ENCODE data around the gene RBM17.

Gene RBM17

GRCh38 chr10:6048281-6049030 lies 40.4 kb upstream of the RBM17 start:
- no peak overlapping the region for H2AFZ ChIP-seq (ENCODE audit: low read depth, low read length)
- no peaks in the 10 kb centered on the region for H3K36me3 ChIP-seq (ENCODE audit: insufficient read depth, low read length)
- ATAC-seq (ENCODE audit: insufficient read depth, low read depth), result no peak
- no peak for DNase-seq
- H3K4me1 ChIP-seq (ENCODE audit: insufficient read depth, low read length), result peaks cover 48% of the 10 kb centered on the region
- H3K9ac ChIP-seq (ENCODE audit: low read depth, low read length), result no peak overlapping the region
- peaks cover 28% of the 10 kb centered on the region for H3K27me3 ChIP-seq (ENCODE audit: insufficient read depth, low read length, poor library complexity)
- H3K4me2 ChIP-seq (ENCODE audit: insufficient read depth, low read length), result no peak overlapping the region
- no peak overlapping the region for H3K4me3 ChIP-seq (ENCODE audit: low read depth in 1 of 2, low read length in 2 of 2)
- H3K9me3 ChIP-seq (ENCODE audit: insufficient read depth, low read length, severe bottlenecking), result no peaks in the 10 kb centered on the region
- TF ChIP-seq EZH2 (IDR thresholded peaks at IDR 0.05; ENCODE audit: borderline replicate concordance, low read depth, low read length, severe bottlenecking), result no peak
- TF ChIP-seq, protein P1, sequence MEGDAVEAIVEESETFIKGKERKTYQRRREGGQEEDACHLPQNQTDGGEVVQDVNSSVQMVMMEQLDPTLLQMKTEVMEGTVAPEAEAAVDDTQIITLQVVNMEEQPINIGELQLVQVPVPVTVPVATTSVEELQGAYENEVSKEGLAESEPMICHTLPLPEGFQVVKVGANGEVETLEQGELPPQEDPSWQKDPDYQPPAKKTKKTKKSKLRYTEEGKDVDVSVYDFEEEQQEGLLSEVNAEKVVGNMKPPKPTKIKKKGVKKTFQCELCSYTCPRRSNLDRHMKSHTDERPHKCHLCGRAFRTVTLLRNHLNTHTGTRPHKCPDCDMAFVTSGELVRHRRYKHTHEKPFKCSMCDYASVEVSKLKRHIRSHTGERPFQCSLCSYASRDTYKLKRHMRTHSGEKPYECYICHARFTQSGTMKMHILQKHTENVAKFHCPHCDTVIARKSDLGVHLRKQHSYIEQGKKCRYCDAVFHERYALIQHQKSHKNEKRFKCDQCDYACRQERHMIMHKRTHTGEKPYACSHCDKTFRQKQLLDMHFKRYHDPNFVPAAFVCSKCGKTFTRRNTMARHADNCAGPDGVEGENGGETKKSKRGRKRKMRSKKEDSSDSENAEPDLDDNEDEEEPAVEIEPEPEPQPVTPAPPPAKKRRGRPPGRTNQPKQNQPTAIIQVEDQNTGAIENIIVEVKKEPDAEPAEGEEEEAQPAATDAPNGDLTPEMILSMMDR (IDR thresholded peaks at IDR 0.05; ENCODE audit: borderline replicate concordance, extremely low read depth, low read length, poor library complexity, severe bottlenecking), result no peak
- H3K27ac ChIP-seq (ENCODE audit: low read length), result no peak overlapping the region
- peaks cover 12% of the 10 kb centered on the region for H4K20me1 ChIP-seq (ENCODE audit: insufficient read depth, low read length)
- H3K79me2 ChIP-seq (ENCODE audit: insufficient read depth, low read length), result no peaks in the 10 kb centered on the region

GRCh38 chr10:6049031-6049400 lies 39.8 kb upstream of the RBM17 start:
- Histone ChIP-seq H3K4me1 (ENCODE audit: insufficient read depth, low read length) (peaks cover 48% of the 10 kb centered on the region), H3K4me2 (ENCODE audit: insufficient read depth, low read length) (no peak overlapping the region), H3K27ac (ENCODE audit: low read length) (no peak overlapping the region), H3K27me3 (ENCODE audit: insufficient read depth, low read length, poor library complexity) (peaks cover 28% of the 10 kb centered on the region), H3K36me3 (ENCODE audit: insufficient read depth, low read length) (no peaks in the 10 kb centered on the region), H3K79me2 (ENCODE audit: insufficient read depth, low read length) (no peaks in the 10 kb centered on the region), H3K4me3 (ENCODE audit: low read depth in 1 of 2, low read length in 2 of 2) (no peak overlapping the region), H2AFZ (ENCODE audit: low read depth, low read length) (no peak overlapping the region), H3K9ac (ENCODE audit: low read depth, low read length) (no peak overlapping the region), H4K20me1 (ENCODE audit: insufficient read depth, low read length) (peaks cover 12% of the 10 kb centered on the region), H3K9me3 (ENCODE audit: insufficient read depth, low read length, severe bottlenecking) (no peaks in the 10 kb centered on the region)
- TF ChIP-seq, protein P1 (IDR thresholded peaks at IDR 0.05; ENCODE audit: borderline replicate concordance, extremely low read depth, low read length, poor library complexity, severe bottlenecking), result no peak
- TF ChIP-seq EZH2 (IDR thresholded peaks at IDR 0.05; ENCODE audit: borderline replicate concordance, low read depth, low read length, severe bottlenecking), result no peak
- no peak for ATAC-seq (ENCODE audit: insufficient read depth, low read depth)
- DNase-seq, result no peak

GRCh38 chr10:6050801-6051445 lies 37.9 kb upstream of the RBM17 start:
- DNase-seq, result peak; percentile 87
- peak; percentile 92 for ATAC-seq (ENCODE audit: insufficient read depth, low read depth)
- peak overlapping the region; percentile 80 for H3K4me2 ChIP-seq (ENCODE audit: insufficient read depth, low read length)
- peak overlapping the region; percentile 3 to 53; a peak in 3 of 4 replicates for H3K4me3 ChIP-seq (ENCODE audit: low read depth in 1 of 2, low read length in 2 of 2)
- peak overlapping the region; percentile 61 for H3K27ac ChIP-seq (ENCODE audit: low read length)
- H3K9ac ChIP-seq (ENCODE audit: low read depth, low read length), result peak overlapping the region; percentile 31
- H2AFZ ChIP-seq (ENCODE audit: low read depth, low read length), result 0 out of 2 replicates have a peak overlapping the region, but pooled peaks have one; percentile 9
- peaks cover 34% of the 10 kb centered on the region for H3K4me1 ChIP-seq (ENCODE audit: insufficient read depth, low read length)
- no peaks in the 10 kb centered on the region for H3K9me3 ChIP-seq (ENCODE audit: insufficient read depth, low read length, severe bottlenecking)
- no peaks in the 10 kb centered on the region for H3K79me2 ChIP-seq (ENCODE audit: insufficient read depth, low read length)
- H3K27me3 ChIP-seq (ENCODE audit: insufficient read depth, low read length, poor library complexity), result peaks cover 29% of the 10 kb centered on the region
- TF ChIP-seq, protein P1 (IDR thresholded peaks at IDR 0.05; ENCODE audit: borderline replicate concordance, extremely low read depth, low read length, poor library complexity, severe bottlenecking), result peak; percentile 59
- TF ChIP-seq EZH2 (IDR thresholded peaks at IDR 0.05; ENCODE audit: borderline replicate concordance, low read depth, low read length, severe bottlenecking), result no peak
- no peaks in the 10 kb centered on the region for H3K36me3 ChIP-seq (ENCODE audit: insufficient read depth, low read length)
- H4K20me1 ChIP-seq (ENCODE audit: insufficient read depth, low read length), result peaks cover 12% of the 10 kb centered on the region

Data from DND-41 (cell line).